WTC11 (cell line): ENCODE measurements around the gene SND1. TPM values are rescaled to one million over a fixed set of nuclear protein-coding genes. Genes with fewer than 3 reads are reported as not detected.

Experiments used
- ATAC-seq: fragments of 200-7000 bp; cut with Tn5 transposase; 2 replicates; pipeline ENCODE4 v1.10.0; 2021; ENCODE audit warnings: mild to moderate bottlenecking, moderate library complexity
- CTCF ChIA-PET: fragments of 300-600 bp; sonication (Branson Sonifier 250); formaldehyde crosslinking; loops from one replicate; lab custom pipeline; 2021; ENCODE audit warnings: antibody characterized with exemption; lab: Charles Lee
- POLR2A ChIA-PET: fragments of 350-600 bp; sonication (Branson Sonifier 250); formaldehyde crosslinking; loops from one replicate; lab custom pipeline; 2021; ENCODE audit warnings: antibody characterized with exemption; lab: Charles Lee
- DNase-seq: peaks from one replicate; pipeline ENCODE4 v3.0.0; 2021; ENCODE audit warnings: low spot score
- H3K27ac Mint-ChIP-seq: 2 replicates; pipeline ENCODE4 v1.8.0; 2021; ENCODE audit warnings: mixed read lengths
- H3K27me3 Mint-ChIP-seq: 2 replicates; pipeline ENCODE4 v1.8.0; 2021; ENCODE audit warnings: low read depth, mild to moderate bottlenecking, moderate library complexity, mixed read lengths
- H3K36me3 Mint-ChIP-seq: 2 replicates; pipeline ENCODE4 v1.8.0; 2021; ENCODE audit warnings: mixed read lengths
- H3K4me1 Mint-ChIP-seq: 2 replicates; pipeline ENCODE4 v1.8.0; 2022; ENCODE audit warnings: mixed read lengths
- H3K4me3 Mint-ChIP-seq: 2 replicates; pipeline ENCODE4 v1.8.0; 2021; ENCODE audit warnings: mild to moderate bottlenecking, moderate library complexity, mixed read lengths
- H3K9me3 Mint-ChIP-seq: 2 replicates; pipeline ENCODE4 v1.8.0; 2021; ENCODE audit warnings: mixed read lengths
- CBFB ChIP-seq: sonication (generic); formaldehyde crosslinking; IDR thresholded peaks from 2 replicates; pipeline ENCODE4 v1.8.1; 2022; ENCODE audit warnings: mild to moderate bottlenecking, low read depth, missing genetic modification reagents
- CDX4 ChIP-seq: fragments of 250-450 bp; sonication (Bioruptor Pico); IDR thresholded peaks from 2 replicates; pipeline ENCODE4 v1.9.0; 2021; ENCODE audit warnings: moderate library complexity, mild to moderate bottlenecking, inconsistent platforms, borderline replicate concordance
- CREB1 ChIP-seq: sonication (generic); formaldehyde crosslinking; IDR thresholded peaks from 2 replicates; pipeline ENCODE4 v1.8.0; 2023; ENCODE audit warnings: mild to moderate bottlenecking, missing genetic modification reagents
- ELF4 ChIP-seq: sonication (generic); formaldehyde crosslinking; IDR thresholded peaks from 2 replicates; pipeline ENCODE4 v1.8.1; 2022; ENCODE audit warnings: low read depth, mild to moderate bottlenecking, moderate library complexity, missing genetic modification reagents
- ESRRA ChIP-seq: sonication (generic); formaldehyde crosslinking; IDR thresholded peaks from 2 replicates; pipeline ENCODE4 v1.8.1; 2022; ENCODE audit warnings: mild to moderate bottlenecking, missing genetic modification reagents, borderline replicate concordance
- FOXK1 ChIP-seq: sonication (generic); formaldehyde crosslinking; IDR thresholded peaks from 2 replicates; pipeline ENCODE4 v1.8.0; 2022; ENCODE audit warnings: mild to moderate bottlenecking, moderate library complexity, missing genetic modification reagents
- HMGA2 ChIP-seq: fragments of 250-450 bp; sonication (Bioruptor Pico); IDR thresholded peaks from 2 replicates; pipeline ENCODE4 v1.4.0; 2021; ENCODE audit warnings: mild to moderate bottlenecking, moderate library complexity
- JAZF1 ChIP-seq: fragments of 250-450 bp; sonication (Bioruptor Pico); IDR thresholded peaks from 2 replicates; pipeline ENCODE4 v1.9.0; 2021; ENCODE audit warnings: moderate library complexity, mild to moderate bottlenecking, inconsistent platforms
- MAX ChIP-seq: sonication (generic); formaldehyde crosslinking; IDR thresholded peaks from 2 replicates; pipeline ENCODE4 v1.8.0; 2022; ENCODE audit warnings: mild to moderate bottlenecking, missing genetic modification reagents
- MYBL2 ChIP-seq: sonication (generic); formaldehyde crosslinking; IDR thresholded peaks from 2 replicates; pipeline ENCODE4 v1.8.1; 2023; ENCODE audit warnings: mild to moderate bottlenecking, moderate library complexity, missing genetic modification reagents
- NFATC4 ChIP-seq: fragments of 250-450 bp; sonication (Bioruptor Pico); IDR thresholded peaks from 2 replicates; pipeline ENCODE4 v1.9.0; 2021; ENCODE audit warnings: mild to moderate bottlenecking
- NR1H2 ChIP-seq: sonication (generic); formaldehyde crosslinking; IDR thresholded peaks from 2 replicates; pipeline ENCODE4 v1.9.0; 2021; ENCODE audit warnings: mild to moderate bottlenecking, moderate library complexity, missing genetic modification reagents
- OVOL2 ChIP-seq: fragments of 250-450 bp; sonication (Bioruptor Pico); IDR thresholded peaks from 2 replicates; pipeline ENCODE4 v1.9.0; 2021; ENCODE audit warnings: mild to moderate bottlenecking, borderline replicate concordance
- PRDM15 ChIP-seq: sonication (generic); formaldehyde crosslinking; IDR thresholded peaks from 2 replicates; pipeline ENCODE4 v1.8.0; 2022; ENCODE audit warnings: missing genetic modification reagents
- PREB ChIP-seq: sonication (generic); formaldehyde crosslinking; IDR thresholded peaks from 2 replicates; pipeline ENCODE4 v1.8.1; 2022; ENCODE audit warnings: mild to moderate bottlenecking, missing genetic modification reagents, moderate library complexity, borderline replicate concordance
- PRRX2 ChIP-seq: fragments of 250-450 bp; sonication (Bioruptor Pico); IDR thresholded peaks from 2 replicates; pipeline ENCODE4 v1.8.0; 2021; ENCODE audit warnings: mild to moderate bottlenecking
- RELA ChIP-seq: sonication (generic); formaldehyde crosslinking; IDR thresholded peaks from 2 replicates; pipeline ENCODE4 v1.8.1; 2022; ENCODE audit warnings: missing genetic modification reagents, mild to moderate bottlenecking, borderline replicate concordance
- USF1 ChIP-seq: sonication (generic); formaldehyde crosslinking; IDR thresholded peaks from 2 replicates; pipeline ENCODE4 v1.8.0; 2022; ENCODE audit warnings: mild to moderate bottlenecking, missing genetic modification reagents
- ZBTB43 ChIP-seq: sonication (generic); formaldehyde crosslinking; IDR thresholded peaks from 2 replicates; pipeline ENCODE4 v1.8.1; 2023; ENCODE audit warnings: mild to moderate bottlenecking, missing genetic modification reagents
- ZNF317 ChIP-seq: sonication (generic); formaldehyde crosslinking; IDR thresholded peaks from 2 replicates; pipeline ENCODE4 v1.8.1; 2023; ENCODE audit warnings: low read depth, mild to moderate bottlenecking, moderate library complexity, missing genetic modification reagents, borderline replicate concordance
- total RNA-seq: library from RNA; stranded (reverse); gene quantifications from 3 replicates; pipeline ENCODE4 v1.2.3, GENCODE V29; 2021

The SND1 gene
- total RNA-seq, 1 experiment from 2014 or later: 261 TPM

- no peak for TF ChIP-seq ELF4 (CRISPR knock-in tag)
- no peak for TF ChIP-seq RELA (CRISPR knock-in tag)
- TF ChIP-seq CBFB: no peak
- TF ChIP-seq NR1H2 (CRISPR knock-in tag): no peak
- TF ChIP-seq ZBTB43 (CRISPR knock-in tag): no peak
Measured at GRCh38 chr7:127888825-127889224, 236.8 kb downstream of the SND1 start (continued).

- Mint-ChIP-seq H3K9me3 (no peaks in the 10 kb centered on the region), H3K4me3 (no peak overlapping the region), H3K27ac (no peak overlapping the region), H3K27me3 (no peaks in the 10 kb centered on the region), H3K36me3 (peaks cover 16% of the 10 kb centered on the region), H3K4me1 (peaks cover 86% of the 10 kb centered on the region)
- DNase-seq: no peak
- no peak for TF ChIP-seq USF1 (CRISPR knock-in tag)
- no peak for TF ChIP-seq PRRX2 (CRISPR knock-in tag)
- no peak for TF ChIP-seq CREB1 (CRISPR knock-in tag)
- no peak for TF ChIP-seq ESRRA (CRISPR knock-in tag)
- no peak for TF ChIP-seq PREB (CRISPR knock-in tag)
- no peak for TF ChIP-seq HMGA2 (CRISPR knock-in tag)
- no peak for TF ChIP-seq JAZF1
- no peak for TF ChIP-seq OVOL2 (CRISPR knock-in tag)
- no peak for TF ChIP-seq NFATC4 (CRISPR knock-in tag)
- TF ChIP-seq MYBL2 (CRISPR knock-in tag): no peak
- no peak for TF ChIP-seq PRDM15 (CRISPR knock-in tag)
- no peak for TF ChIP-seq MAX (CRISPR knock-in tag)
- no peak for TF ChIP-seq FOXK1
- TF ChIP-seq NR1H2 (CRISPR knock-in tag): no peak
- no peak for TF ChIP-seq ZNF317 (CRISPR knock-in tag)
- TF ChIP-seq CDX4 (CRISPR knock-in tag): no peak
- ChIA-PET CTCF (no interaction called here), POLR2A (no interaction called here)
- ATAC-seq: no peak
Measured at GRCh38 chr7:127889677-127890076, 237.7 kb downstream of the SND1 start.
